Ishikawa (cell line): ENCODE results near the gene PTPRM.

Experiments
- CEBPB ChIP-seq: IDR thresholded peaks from 2 replicates; pipeline ENCODE4 v1.6.1; 2012
- CREB1 ChIP-seq: IDR thresholded peaks from 2 replicates; pipeline ENCODE4 v1.6.1; 2012; ENCODE audit warnings: low read depth
- EGR1 ChIP-seq: IDR thresholded peaks from 2 replicates; pipeline ENCODE4 v1.6.1; 2012
- EP300 ChIP-seq: IDR thresholded peaks from 2 replicates; pipeline ENCODE4 v1.6.1; 2012; ENCODE audit warnings: borderline replicate concordance
- FOXM1 ChIP-seq: IDR thresholded peaks from 2 replicates; pipeline ENCODE4 v1.6.1; 2012; ENCODE audit warnings: low read depth, borderline replicate concordance
- NFIC ChIP-seq: IDR thresholded peaks from 2 replicates; pipeline ENCODE4 v1.6.1; 2012
- RAD21 ChIP-seq: IDR thresholded peaks from 2 replicates; pipeline ENCODE4 v1.6.1; 2012; ENCODE audit warnings: low read depth
- REST ChIP-seq: IDR thresholded peaks from 2 replicates; pipeline ENCODE4 v1.6.1; 2012; ENCODE audit warnings: low read depth, mild to moderate bottlenecking
- TAF1 ChIP-seq: IDR thresholded peaks from 2 replicates; pipeline ENCODE4 v1.6.1; 2012; ENCODE audit warnings: low read depth, mild to moderate bottlenecking
- TCF12 ChIP-seq: IDR thresholded peaks from 2 replicates; pipeline ENCODE4 v1.6.1; 2012; ENCODE audit warnings: low read depth
- TEAD4 ChIP-seq: IDR thresholded peaks from 2 replicates; pipeline ENCODE4 v1.6.1; 2012
- YY1 ChIP-seq: IDR thresholded peaks from 2 replicates; pipeline ENCODE4 v1.6.1; 2012; ENCODE audit warnings: low read depth
- ZBTB7A ChIP-seq: IDR thresholded peaks from 2 replicates; pipeline ENCODE4 v1.6.1; 2012; ENCODE audit warnings: low read depth
- TF ChIP-seq, protein P1 (sequence below): IDR thresholded peaks from 2 replicates; pipeline ENCODE4 v1.6.1; 2012
- TF ChIP-seq, protein P2 (sequence below): IDR thresholded peaks from 2 replicates; pipeline ENCODE4 v1.6.1; 2012

The PTPRM gene

GRCh38 chr18:7521226-7521856, 45.8 kb upstream of the PTPRM start:
- TF ChIP-seq CREB1 (no peak), YY1 (no peak), FOXM1 (no peak), EP300 (no peak), NFIC (no peak), TEAD4 (no peak), TAF1 (no peak), ZBTB7A (no peak), RAD21 (no peak), EGR1 (no peak), REST (no peak), TCF12 (no peak)
- TF ChIP-seq, protein P1, sequence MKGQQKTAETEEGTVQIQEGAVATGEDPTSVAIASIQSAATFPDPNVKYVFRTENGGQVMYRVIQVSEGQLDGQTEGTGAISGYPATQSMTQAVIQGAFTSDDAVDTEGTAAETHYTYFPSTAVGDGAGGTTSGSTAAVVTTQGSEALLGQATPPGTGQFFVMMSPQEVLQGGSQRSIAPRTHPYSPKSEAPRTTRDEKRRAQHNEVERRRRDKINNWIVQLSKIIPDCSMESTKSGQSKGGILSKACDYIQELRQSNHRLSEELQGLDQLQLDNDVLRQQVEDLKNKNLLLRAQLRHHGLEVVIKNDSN: no peak
- TF ChIP-seq, protein P2, sequence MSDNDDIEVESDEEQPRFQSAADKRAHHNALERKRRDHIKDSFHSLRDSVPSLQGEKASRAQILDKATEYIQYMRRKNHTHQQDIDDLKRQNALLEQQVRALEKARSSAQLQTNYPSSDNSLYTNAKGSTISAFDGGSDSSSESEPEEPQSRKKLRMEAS: no peak

- TF ChIP-seq, protein P2: no peak
- TF ChIP-seq CREB1: no peak
Observed at GRCh38 chr18:7523772-7524171, 43.3 kb upstream of the PTPRM start.

- TF ChIP-seq REST (no peak), EP300 (no peak), RAD21 (no peak), TAF1 (no peak), TCF12 (no peak)
Observed at GRCh38 chr18:7524786-7525185, 42.3 kb upstream of the PTPRM start.

DNA sequence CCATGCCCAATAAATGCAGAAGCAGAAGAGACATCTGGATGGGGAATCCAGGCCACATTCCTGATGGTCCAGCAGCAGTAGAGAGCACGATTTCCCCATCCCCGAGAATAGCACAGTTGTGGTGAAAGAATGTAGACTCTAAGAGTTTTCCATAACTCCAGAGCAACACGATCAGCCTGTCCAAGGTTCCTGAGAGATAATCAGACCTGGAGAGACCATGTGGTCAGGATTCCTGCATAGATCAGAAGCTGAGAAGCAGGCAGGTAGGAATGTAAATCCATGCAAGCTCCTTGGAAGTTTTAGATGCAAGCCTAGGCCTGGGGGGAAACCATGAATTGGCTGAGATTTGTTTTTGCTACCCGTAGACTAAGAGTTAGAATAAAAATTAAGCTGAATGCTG, 34.2 kb upstream of the PTPRM start:
- TF ChIP-seq, protein P2: no peak
- TF ChIP-seq TEAD4 (no peak), CEBPB (no peak), TCF12 (no peak), CREB1 (no peak), RAD21 (no peak), ZBTB7A (no peak), FOXM1 (no peak), NFIC (no peak), EP300 (no peak)

GRCh38 chr18:7535436-7536205, 31.5 kb upstream of the PTPRM start:
- TF ChIP-seq RAD21 (no peak), TAF1 (no peak), NFIC (no peak), CEBPB (no peak)

DNA sequence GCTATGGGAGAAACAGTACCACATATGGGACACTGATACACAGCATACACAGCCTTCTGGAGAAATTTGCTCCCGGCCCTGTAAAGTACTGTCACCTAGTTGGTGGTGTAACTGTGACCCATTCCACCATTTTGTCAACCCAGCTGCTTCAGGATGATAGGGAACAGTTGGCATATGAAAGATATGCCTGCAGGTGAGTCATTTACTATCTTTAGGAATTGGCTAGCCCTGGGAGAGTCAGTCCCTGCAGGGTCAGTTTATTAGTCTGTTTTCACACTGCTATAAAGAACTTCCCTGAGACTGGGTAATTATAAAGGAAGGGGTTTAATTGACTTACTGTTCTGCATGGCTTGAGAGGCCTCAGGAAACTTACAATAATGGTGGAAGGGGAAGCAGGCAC, 30.0 kb upstream of the PTPRM start:
- no peak for TF ChIP-seq EP300
- no peak for TF ChIP-seq YY1
- no peak for TF ChIP-seq TAF1
- no peak for TF ChIP-seq TCF12
- no peak for TF ChIP-seq CREB1
